Measurements from ENCODE around the gene TTLL9. TPM values are rescaled to one million over a fixed set of nuclear protein-coding genes. Genes with fewer than 3 reads are reported as not detected.

TTLL9 gene
- polyA plus RNA-seq, 1 of the 3 experiments (the other 2 are of a cell fraction): 0.23 TPM

DNA sequence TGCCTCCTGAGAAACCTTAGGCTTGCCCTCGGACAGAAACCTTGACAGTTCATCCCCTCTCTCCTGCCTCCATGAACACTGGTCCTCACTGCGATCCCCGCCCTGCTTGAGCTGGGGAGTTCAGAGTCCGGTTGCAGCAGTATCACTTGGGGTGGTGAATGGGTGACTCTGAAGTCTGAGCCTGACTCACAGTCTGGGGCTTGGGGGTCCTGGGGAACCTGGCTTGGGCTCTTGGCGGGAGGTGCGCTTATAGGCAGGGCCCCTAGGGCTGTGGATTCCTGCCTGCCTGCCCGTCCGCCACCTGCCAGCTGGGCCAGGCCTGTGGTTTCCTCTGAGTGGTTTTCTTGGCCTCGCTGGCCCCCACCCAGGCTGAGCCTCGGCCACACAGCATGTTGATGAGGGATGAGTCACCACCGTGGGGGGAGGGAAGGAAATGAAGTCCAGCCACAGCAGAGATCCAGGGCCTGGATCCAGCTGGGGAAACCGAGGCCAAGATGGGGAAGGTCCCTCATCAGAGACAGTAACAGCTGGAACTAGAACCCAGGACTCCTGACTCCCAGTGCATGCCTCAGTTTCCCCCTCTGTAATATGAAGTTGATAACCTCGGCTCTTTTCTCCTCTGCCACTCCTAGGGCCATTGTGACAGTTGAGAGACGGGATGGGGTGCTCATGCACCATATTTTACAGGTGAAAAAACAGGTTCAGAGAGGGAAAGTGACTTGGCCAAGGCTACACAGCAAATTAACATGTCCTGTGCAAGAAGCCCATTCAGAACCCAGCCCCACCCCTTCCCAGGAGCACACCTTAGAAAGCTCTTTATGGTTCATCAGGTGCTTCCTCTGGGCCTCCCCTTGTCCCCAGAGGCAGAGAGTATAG lies 34.2 kb upstream of the TTLL9 start (continued):
- TF ChIP-seq YY1 (IDR thresholded peaks at IDR 0.05; ENCODE audit: low read depth): no peak
- no peak for TF ChIP-seq RAD21 (IDR thresholded peaks at IDR 0.05; ENCODE audit: low read length)
- TF ChIP-seq, protein P1, sequence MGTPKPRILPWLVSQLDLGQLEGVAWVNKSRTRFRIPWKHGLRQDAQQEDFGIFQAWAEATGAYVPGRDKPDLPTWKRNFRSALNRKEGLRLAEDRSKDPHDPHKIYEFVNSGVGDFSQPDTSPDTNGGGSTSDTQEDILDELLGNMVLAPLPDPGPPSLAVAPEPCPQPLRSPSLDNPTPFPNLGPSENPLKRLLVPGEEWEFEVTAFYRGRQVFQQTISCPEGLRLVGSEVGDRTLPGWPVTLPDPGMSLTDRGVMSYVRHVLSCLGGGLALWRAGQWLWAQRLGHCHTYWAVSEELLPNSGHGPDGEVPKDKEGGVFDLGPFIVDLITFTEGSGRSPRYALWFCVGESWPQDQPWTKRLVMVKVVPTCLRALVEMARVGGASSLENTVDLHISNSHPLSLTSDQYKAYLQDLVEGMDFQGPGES (IDR thresholded peaks at IDR 0.05; ENCODE audit: low read depth, low read length): no peak
- TF ChIP-seq EP300 (IDR thresholded peaks at IDR 0.05; ENCODE audit: borderline replicate concordance in 1 of 2, low read depth in 1 of 2, low read length in 1 of 2): peak in 1 of 2 experiments; percentile 94; a peak in 3 of 4 replicates
- no peak for TF ChIP-seq GATA2 (CRISPR knock-in tag; IDR thresholded peaks at IDR 0.05)
- peak; percentile 81; the same call in 1 of the 2 replicates for TF ChIP-seq RXRA (IDR thresholded peaks at IDR 0.05; ENCODE audit: borderline replicate concordance, low read depth)
- TF ChIP-seq MEF2A (IDR thresholded peaks at IDR 0.05; ENCODE audit: borderline replicate concordance, low read depth): no peak
- TF ChIP-seq MXI1 (IDR thresholded peaks at IDR 0.05; ENCODE audit: low read depth, low read length): no peak
- TF ChIP-seq GABPA (IDR thresholded peaks at IDR 0.05; ENCODE audit: low read depth): no peak
- no peak for TF ChIP-seq RCOR1 (IDR thresholded peaks at IDR 0.05; ENCODE audit: low read length)
- peak; percentile 98 for TF ChIP-seq NFIC (IDR thresholded peaks at IDR 0.05; ENCODE audit: borderline replicate concordance)
- peak; percentile 71; the same call in 1 of the 2 replicates for TF ChIP-seq FOXM1 (IDR thresholded peaks at IDR 0.05; ENCODE audit: low read depth)

DNA sequence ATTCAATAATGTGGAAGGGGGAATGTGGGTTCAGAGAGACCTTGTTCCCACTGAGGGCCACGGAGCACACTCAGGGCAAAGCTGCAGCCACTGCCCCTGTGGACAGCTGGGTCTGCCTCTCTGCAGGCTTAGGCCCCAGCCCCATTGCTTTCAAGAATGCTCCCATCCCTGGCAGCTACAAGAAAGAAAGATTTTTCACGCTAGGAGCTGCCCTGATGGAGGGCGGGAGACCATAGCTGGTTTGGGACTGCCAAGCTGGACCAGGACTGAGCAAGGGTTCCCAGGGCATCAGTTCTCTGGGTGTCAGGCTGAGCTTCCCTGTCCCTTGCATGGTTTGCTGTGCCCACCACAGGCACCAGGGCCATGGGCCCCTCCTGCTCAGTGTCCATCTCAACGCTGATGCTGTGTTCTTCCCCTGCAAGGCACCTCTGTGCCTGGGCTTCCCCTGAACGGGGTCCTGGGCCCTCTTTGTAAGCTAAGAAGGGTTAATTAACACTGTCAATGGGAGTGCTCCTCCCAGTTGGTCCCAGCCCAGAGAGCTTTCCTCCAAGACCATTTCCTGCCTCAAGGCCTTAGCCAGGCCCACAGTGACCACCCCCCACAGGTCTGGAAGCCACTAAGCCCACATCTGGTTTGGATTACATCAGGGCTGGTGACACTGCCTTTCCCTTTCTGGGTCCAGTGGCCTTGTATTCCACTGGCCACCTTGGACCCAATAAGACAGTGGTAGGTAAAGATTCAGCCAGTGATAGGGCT lies 33.4 kb upstream of the TTLL9 start:
- Histone ChIP-seq H3K9me2 (no peaks in the 10 kb centered on the region), H3K4me3 (ENCODE audit: low read depth in 2 of 2, low read length in 1 of 2) (no peak overlapping the region), H3K27me3 (ENCODE audit: insufficient read depth) (no peaks in the 10 kb centered on the region), H2AFZ (ENCODE audit: low read depth) (no peak overlapping the region), H3K27ac (ENCODE audit: low read depth in 2 of 2, low read length in 1 of 2) (peak overlapping the region; percentile 62 to 88), H3K4me1 (ENCODE audit: control insufficient read depth in 1 of 2, insufficient read depth in 2 of 2, low read depth in 1 of 2, low read length in 1 of 2) (peaks cover 45 to 56% of the 10 kb centered on the region in 2 experiments), H3K79me2 (ENCODE audit: insufficient read depth) (no peaks in the 10 kb centered on the region), H3F3A (replicated peaks; ENCODE audit: insufficient read depth) (peaks cover 40% of the 10 kb centered on the region), H3K4me2 (peak overlapping the region; percentile 30), H3K36me3 (replicated peaks in 1 of 2; ENCODE audit: control insufficient read depth in 1 of 2, insufficient read depth in 2 of 2, low read length in 1 of 2) (no peaks in the 10 kb centered on the region), H3K9me3 (no peaks in the 10 kb centered on the region), H4K20me1 (ENCODE audit: insufficient read depth) (no peaks in the 10 kb centered on the region), H3K9ac (no peak overlapping the region)
- CTCF ChIA-PET: interaction anchor here (1.2 to 15.5 kb wide), 10 partner anchors 10 to 274 kb away, joined by 3 to 174 read pairs (median 14); partner anchors contain the start of genes FOXS1 and PDRG1
- TF ChIP-seq, protein P2, sequence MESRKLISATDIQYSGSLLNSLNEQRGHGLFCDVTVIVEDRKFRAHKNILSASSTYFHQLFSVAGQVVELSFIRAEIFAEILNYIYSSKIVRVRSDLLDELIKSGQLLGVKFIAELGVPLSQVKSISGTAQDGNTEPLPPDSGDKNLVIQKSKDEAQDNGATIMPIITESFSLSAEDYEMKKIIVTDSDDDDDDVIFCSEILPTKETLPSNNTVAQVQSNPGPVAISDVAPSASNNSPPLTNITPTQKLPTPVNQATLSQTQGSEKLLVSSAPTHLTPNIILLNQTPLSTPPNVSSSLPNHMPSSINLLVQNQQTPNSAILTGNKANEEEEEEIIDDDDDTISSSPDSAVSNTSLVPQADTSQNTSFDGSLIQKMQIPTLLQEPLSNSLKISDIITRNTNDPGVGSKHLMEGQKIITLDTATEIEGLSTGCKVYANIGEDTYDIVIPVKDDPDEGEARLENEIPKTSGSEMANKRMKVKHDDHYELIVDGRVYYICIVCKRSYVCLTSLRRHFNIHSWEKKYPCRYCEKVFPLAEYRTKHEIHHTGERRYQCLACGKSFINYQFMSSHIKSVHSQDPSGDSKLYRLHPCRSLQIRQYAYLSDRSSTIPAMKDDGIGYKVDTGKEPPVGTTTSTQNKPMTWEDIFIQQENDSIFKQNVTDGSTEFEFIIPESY (IDR thresholded peaks at IDR 0.05; ENCODE audit: borderline replicate concordance, low read depth): no peak
- TF ChIP-seq, protein P3, sequence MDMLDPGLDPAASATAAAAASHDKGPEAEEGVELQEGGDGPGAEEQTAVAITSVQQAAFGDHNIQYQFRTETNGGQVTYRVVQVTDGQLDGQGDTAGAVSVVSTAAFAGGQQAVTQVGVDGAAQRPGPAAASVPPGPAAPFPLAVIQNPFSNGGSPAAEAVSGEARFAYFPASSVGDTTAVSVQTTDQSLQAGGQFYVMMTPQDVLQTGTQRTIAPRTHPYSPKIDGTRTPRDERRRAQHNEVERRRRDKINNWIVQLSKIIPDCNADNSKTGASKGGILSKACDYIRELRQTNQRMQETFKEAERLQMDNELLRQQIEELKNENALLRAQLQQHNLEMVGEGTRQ (IDR thresholded peaks at IDR 0.05; ENCODE audit: borderline replicate concordance, low read depth, low read length): no peak
- TF ChIP-seq POLR2AphosphoS5 (IDR thresholded peaks at IDR 0.05; ENCODE audit: low read depth, low read length) (no peak), RCOR1 (IDR thresholded peaks at IDR 0.05; ENCODE audit: low read length) (no peak), FOXJ3 (CRISPR knock-in tag; IDR thresholded peaks at IDR 0.05) (no peak), EP300 (IDR thresholded peaks at IDR 0.05; ENCODE audit: borderline replicate concordance in 1 of 2, low read depth in 1 of 2, low read length in 1 of 2) (peak in 1 of 2 experiments; percentile 62; a peak in 1 of 4 replicates), TEAD4 (IDR thresholded peaks at IDR 0.05; ENCODE audit: borderline replicate concordance, insufficient read depth) (no peak), TCF12 (IDR thresholded peaks at IDR 0.05) (peak; percentile 87), RAD21 (IDR thresholded peaks at IDR 0.05; ENCODE audit: low read length) (no peak), GATA2 (CRISPR knock-in tag; IDR thresholded peaks at IDR 0.05) (peak; percentile 29; the same call in 1 of the 2 replicates), CHD2 (IDR thresholded peaks at IDR 0.05; ENCODE audit: low read length, partially characterized antibody) (peak; percentile 41), NFIC (IDR thresholded peaks at IDR 0.05; ENCODE audit: borderline replicate concordance) (no peak), FOXM1 (IDR thresholded peaks at IDR 0.05; ENCODE audit: low read depth) (no peak), RFX5 (IDR thresholded peaks at IDR 0.05; ENCODE audit: low read length) (no peak), EZH2phosphoT487 (IDR thresholded peaks at IDR 0.05; ENCODE audit: borderline replicate concordance, low read depth) (no peak), RXRA (IDR thresholded peaks at IDR 0.05; ENCODE audit: borderline replicate concordance, low read depth) (no peak)
- 100% methylated on average over 1 of the region's 5 CpGs for WGBS (ENCODE audit: low lambda C conversion rate)
- POLR2A ChIA-PET: no interaction called here
- peak; percentile 84 for DNase-seq

Measured in SK-N-SH (cell line).